NCI-H187 treated with DMSO at 0.1 percent for 48 hours (cell line): Measurements from ENCODE around the gene ZNF775.

Source experiments
- DNase-seq: peaks from one replicate; lab custom pipeline; 2025; lab: John Stamatoyannopoulos, UW

The ZNF775 gene

DNA sequence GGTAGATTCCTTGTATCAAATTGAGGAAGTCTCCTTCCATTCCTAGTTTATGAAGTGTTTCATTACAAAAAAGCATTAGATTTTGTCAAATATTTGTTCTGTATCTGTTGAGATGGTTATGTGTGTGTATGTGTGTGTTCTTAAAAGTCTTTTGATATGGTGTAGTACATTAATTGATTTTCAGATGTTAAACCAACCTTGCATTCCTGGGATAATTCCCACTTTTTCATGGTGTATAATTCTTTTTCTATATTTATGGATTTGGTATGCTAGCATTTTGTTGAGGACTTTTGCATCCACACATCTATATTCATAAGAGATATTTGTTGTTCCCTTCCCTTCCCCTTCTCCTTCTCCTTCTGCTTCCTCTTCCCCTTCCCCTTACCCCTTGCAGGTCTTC, 62.4 kb downstream of the ZNF775 start:
- DNase-seq, result no peak

DNA sequence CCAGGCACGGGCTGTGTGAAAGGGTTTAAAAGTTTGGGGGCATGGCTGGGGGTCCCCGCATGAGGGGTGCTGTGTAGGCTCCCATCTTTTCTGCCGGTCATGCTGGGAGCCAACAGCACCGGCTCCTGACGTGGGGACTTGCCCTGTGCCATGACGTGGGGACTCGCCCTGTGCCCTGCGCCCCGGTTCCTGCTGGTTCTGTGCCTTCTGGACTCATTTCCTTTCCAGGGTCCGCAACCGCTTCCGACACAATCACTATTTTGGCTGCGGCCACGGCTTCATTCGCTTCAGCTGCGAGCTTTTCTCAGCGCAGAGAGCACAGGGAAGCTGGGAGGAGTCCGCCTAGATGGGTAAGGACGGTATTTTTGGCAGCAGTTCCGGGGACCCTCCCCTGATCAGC, 63.7 kb downstream of the ZNF775 start:
- no peak for DNase-seq

DNA sequence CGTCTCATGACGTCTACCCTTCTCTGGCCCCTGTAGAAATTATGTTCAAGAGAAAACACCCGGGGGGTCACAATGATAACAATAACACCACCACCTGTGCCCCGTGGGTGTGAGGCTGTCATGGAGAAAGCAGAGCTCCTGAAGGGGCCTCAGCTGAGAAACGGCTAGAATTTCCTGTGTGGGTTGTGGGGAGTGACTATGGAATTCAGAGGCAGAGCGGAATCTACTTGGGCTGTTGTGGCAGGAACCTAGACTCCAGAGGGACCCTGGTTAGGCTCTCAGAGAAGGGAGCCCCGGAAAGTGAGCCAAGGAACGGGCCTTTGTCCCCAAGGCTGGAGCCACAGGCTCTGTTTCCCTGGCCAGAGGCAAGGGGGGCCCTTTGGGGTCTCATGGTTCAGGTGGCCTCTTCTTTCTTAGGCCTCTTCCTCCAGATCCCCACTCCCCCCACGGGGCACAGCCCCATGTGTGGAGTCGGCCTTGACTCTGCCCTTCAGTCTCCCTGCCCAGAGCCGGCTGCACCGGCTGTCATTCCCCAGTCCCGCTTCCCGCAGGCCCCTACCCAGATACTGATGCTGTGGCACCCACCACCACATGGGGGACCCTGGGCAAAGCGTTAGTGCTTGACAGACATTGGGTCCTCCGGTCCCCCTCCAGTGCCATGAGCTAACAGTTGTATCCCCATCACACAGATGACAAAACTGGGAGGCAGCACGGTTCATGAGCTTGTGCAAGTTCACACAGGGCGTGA, 64.8 kb downstream of the ZNF775 start:
- no peak for DNase-seq

DNA sequence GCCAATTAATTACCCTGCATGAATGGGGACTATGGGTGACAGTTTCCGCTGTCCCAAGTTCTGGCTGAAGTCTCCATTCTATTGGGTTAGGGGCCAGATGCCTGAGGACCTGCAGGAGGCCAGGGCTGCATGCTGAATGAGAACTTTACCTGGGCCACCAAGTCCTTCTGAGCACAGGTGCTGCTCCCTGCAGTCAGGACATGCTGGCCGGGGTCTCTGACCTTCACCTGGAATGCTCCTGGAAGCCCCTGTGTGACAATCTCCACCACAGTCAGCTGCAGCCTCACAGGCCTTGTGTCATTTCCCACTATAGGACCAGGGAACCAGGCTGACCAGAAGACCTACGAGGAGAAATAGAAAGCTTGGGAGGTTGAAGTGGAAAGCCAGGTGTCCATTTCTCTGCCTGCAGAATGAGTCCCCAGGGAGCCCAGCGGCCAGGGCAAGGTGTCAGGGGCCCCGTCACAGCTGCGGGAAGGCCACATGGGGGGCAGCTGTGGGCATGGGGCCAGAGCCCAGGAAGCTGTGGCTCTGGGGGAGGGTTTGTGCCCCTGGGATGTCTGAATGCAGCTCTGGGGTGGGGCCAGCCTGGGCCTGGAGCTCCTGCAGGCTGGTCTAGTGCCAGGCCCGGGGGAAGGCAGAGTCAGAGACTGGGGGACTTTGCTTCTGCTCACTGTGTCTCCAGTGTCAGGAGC, 65.7 kb downstream of the ZNF775 start:
- DNase-seq, result no peak

DNA sequence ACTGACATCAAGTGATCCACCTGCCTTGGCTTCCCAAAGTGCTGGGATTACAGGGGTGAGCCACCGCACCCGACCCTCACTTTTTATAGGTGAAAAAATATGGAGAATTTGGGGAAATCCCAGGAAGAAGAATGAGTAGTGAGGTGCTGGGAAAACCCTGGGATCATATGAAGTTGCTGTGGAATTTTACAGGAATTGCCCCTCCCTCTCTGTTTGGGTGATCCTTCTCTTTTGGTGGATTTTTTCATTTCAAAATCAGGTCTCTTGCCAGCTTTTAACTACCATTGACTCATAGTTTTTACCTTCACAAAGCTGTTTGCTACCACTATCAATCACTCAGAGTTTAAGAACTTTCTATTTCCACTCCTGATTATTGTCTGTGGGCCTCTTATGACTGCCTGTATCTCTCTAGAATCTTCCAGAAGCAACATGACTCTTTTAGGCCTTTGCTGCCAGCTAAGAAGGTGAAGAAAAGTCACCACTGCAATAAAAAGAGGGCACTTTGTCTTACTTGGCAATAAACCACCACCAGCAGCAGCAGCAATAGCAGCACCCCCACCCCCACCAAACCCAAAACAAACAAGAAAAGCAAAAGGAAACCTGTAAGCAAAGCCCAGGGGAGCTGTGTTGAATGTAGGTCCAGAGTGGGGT, 67.3 kb downstream of the ZNF775 start:
- no peak for DNase-seq
